WTC11 (cell line): ENCODE measurements around the gene TNFSF15. TPM values are rescaled to one million over a fixed set of nuclear protein-coding genes. Genes with fewer than 3 reads are reported as not detected.

Source experiments
- ATAC-seq: fragments of 200-7000 bp; cut with Tn5 transposase; 2 replicates; pipeline ENCODE4 v1.10.0; 2021; ENCODE audit warnings: mild to moderate bottlenecking, moderate library complexity
- CTCF ChIA-PET: fragments of 300-600 bp; sonication (Branson Sonifier 250); formaldehyde crosslinking; loops from one replicate; lab custom pipeline; 2021; ENCODE audit warnings: antibody characterized with exemption; lab: Charles Lee
- POLR2A ChIA-PET: fragments of 350-600 bp; sonication (Branson Sonifier 250); formaldehyde crosslinking; loops from one replicate; lab custom pipeline; 2021; ENCODE audit warnings: antibody characterized with exemption; lab: Charles Lee
- DNase-seq: peaks from one replicate; pipeline ENCODE4 v3.0.0; 2021; ENCODE audit warnings: low spot score
- H3K27ac Mint-ChIP-seq: 2 replicates; pipeline ENCODE4 v1.8.0; 2021; ENCODE audit warnings: mixed read lengths
- H3K27me3 Mint-ChIP-seq: 2 replicates; pipeline ENCODE4 v1.8.0; 2021; ENCODE audit warnings: low read depth, mild to moderate bottlenecking, moderate library complexity, mixed read lengths
- H3K36me3 Mint-ChIP-seq: 2 replicates; pipeline ENCODE4 v1.8.0; 2021; ENCODE audit warnings: mixed read lengths
- H3K4me1 Mint-ChIP-seq: 2 replicates; pipeline ENCODE4 v1.8.0; 2022; ENCODE audit warnings: mixed read lengths
- H3K4me3 Mint-ChIP-seq: 2 replicates; pipeline ENCODE4 v1.8.0; 2021; ENCODE audit warnings: mild to moderate bottlenecking, moderate library complexity, mixed read lengths
- H3K9me3 Mint-ChIP-seq: 2 replicates; pipeline ENCODE4 v1.8.0; 2021; ENCODE audit warnings: mixed read lengths
- CREB1 ChIP-seq: sonication (generic); formaldehyde crosslinking; IDR thresholded peaks from 2 replicates; pipeline ENCODE4 v1.8.0; 2023; ENCODE audit warnings: mild to moderate bottlenecking, missing genetic modification reagents
- CREM ChIP-seq: sonication (generic); formaldehyde crosslinking; IDR thresholded peaks from 2 replicates; pipeline ENCODE4 v1.8.1; 2022; ENCODE audit warnings: mild to moderate bottlenecking, missing genetic modification reagents, moderate library complexity
- FOXK1 ChIP-seq: sonication (generic); formaldehyde crosslinking; IDR thresholded peaks from 2 replicates; pipeline ENCODE4 v1.8.0; 2022; ENCODE audit warnings: mild to moderate bottlenecking, moderate library complexity, missing genetic modification reagents
- HMGA2 ChIP-seq: fragments of 250-450 bp; sonication (Bioruptor Pico); IDR thresholded peaks from 2 replicates; pipeline ENCODE4 v1.4.0; 2021; ENCODE audit warnings: mild to moderate bottlenecking, moderate library complexity
- JAZF1 ChIP-seq: fragments of 250-450 bp; sonication (Bioruptor Pico); IDR thresholded peaks from 2 replicates; pipeline ENCODE4 v1.9.0; 2021; ENCODE audit warnings: moderate library complexity, mild to moderate bottlenecking, inconsistent platforms
- JUN ChIP-seq: sonication (generic); formaldehyde crosslinking; IDR thresholded peaks from 2 replicates; pipeline ENCODE4 v1.8.0; 2023; ENCODE audit warnings: mild to moderate bottlenecking, missing genetic modification reagents
- KAT7 ChIP-seq: sonication (generic); formaldehyde crosslinking; IDR thresholded peaks from 2 replicates; pipeline ENCODE4 v1.8.1; 2023; ENCODE audit warnings: missing genetic modification reagents, mild to moderate bottlenecking, borderline replicate concordance
- MXD4 ChIP-seq: fragments of 250-450 bp; sonication (Bioruptor Pico); IDR thresholded peaks from 2 replicates; pipeline ENCODE4 v1.8.0; 2021; ENCODE audit warnings: mild to moderate bottlenecking, moderate library complexity, borderline replicate concordance
- NFYB ChIP-seq: sonication (generic); formaldehyde crosslinking; conservative IDR thresholded peaks from 2 replicates; pipeline ENCODE4 v1.8.0; 2022; ENCODE audit warnings: low read depth, missing genetic modification reagents
- NR1H2 ChIP-seq: sonication (generic); formaldehyde crosslinking; IDR thresholded peaks from 2 replicates; pipeline ENCODE4 v1.9.0; 2021; ENCODE audit warnings: mild to moderate bottlenecking, moderate library complexity, missing genetic modification reagents
- NR2C2 ChIP-seq: sonication (generic); formaldehyde crosslinking; IDR thresholded peaks from 2 replicates; pipeline ENCODE4 v1.8.0; 2022; ENCODE audit warnings: mild to moderate bottlenecking, missing genetic modification reagents
- ZNF263 ChIP-seq: sonication (generic); formaldehyde crosslinking; IDR thresholded peaks from 2 replicates; pipeline ENCODE4 v1.8.1; 2022; ENCODE audit warnings: low read depth, mild to moderate bottlenecking, moderate library complexity, missing genetic modification reagents
- ZNF416 ChIP-seq: fragments of 250-450 bp; sonication (Bioruptor Pico); IDR thresholded peaks from 2 replicates; pipeline ENCODE4 v1.9.0; 2021; ENCODE audit warnings: mild to moderate bottlenecking, inconsistent platforms
- ZNF671 ChIP-seq: fragments of 250-450 bp; sonication (Bioruptor Pico); IDR thresholded peaks from 2 replicates; pipeline ENCODE4 v1.8.0; 2021; ENCODE audit warnings: mild to moderate bottlenecking
- total RNA-seq: library from RNA; stranded (reverse); gene quantifications from 3 replicates; pipeline ENCODE4 v1.2.3, GENCODE V29; 2021
- TF ChIP-seq, protein P1 (sequence below): sonication (generic); formaldehyde crosslinking; conservative IDR thresholded peaks from 2 replicates; pipeline ENCODE4 v1.8.1; 2022; ENCODE audit warnings: mild to moderate bottlenecking, missing genetic modification reagents
- TF ChIP-seq, protein P2 (sequence below): fragments of 250-450 bp; sonication (Bioruptor Pico); IDR thresholded peaks from 2 replicates; pipeline ENCODE4 v1.9.0; 2021; ENCODE audit warnings: mild to moderate bottlenecking
- TF ChIP-seq, protein P3 (sequence below): sonication (generic); formaldehyde crosslinking; conservative IDR thresholded peaks from 2 replicates; pipeline ENCODE4 v1.8.1; 2023; ENCODE audit warnings: mild to moderate bottlenecking, low read depth, missing genetic modification reagents, moderate library complexity
- TF ChIP-seq, protein P4 (sequence below): sonication (generic); formaldehyde crosslinking; IDR thresholded peaks from 2 replicates; pipeline ENCODE4 v1.8.0; 2022; ENCODE audit warnings: mild to moderate bottlenecking, missing genetic modification reagents
- TF ChIP-seq, protein P5 (sequence below): sonication (generic); formaldehyde crosslinking; IDR thresholded peaks from 2 replicates; pipeline ENCODE4 v1.8.1; 2022; ENCODE audit warnings: low read depth, missing genetic modification reagents, borderline replicate concordance
- TF ChIP-seq, protein P6 (sequence below): sonication (generic); formaldehyde crosslinking; IDR thresholded peaks from 2 replicates; pipeline ENCODE4 v1.8.1; 2023; ENCODE audit warnings: mild to moderate bottlenecking, missing genetic modification reagents, moderate library complexity
- TF ChIP-seq, protein P7 (sequence below): sonication (generic); formaldehyde crosslinking; IDR thresholded peaks from 2 replicates; pipeline ENCODE4 v1.8.1; 2023; ENCODE audit warnings: mild to moderate bottlenecking, missing genetic modification reagents, moderate library complexity
- TF ChIP-seq, protein P8 (sequence below): fragments of 200-600 bp; IDR thresholded peaks from 2 replicates; pipeline ENCODE4 v1.8.0; 2022; ENCODE audit warnings: antibody characterized with exemption

TNFSF15 gene
- total RNA-seq, 1 experiment from 2014 or later = 0.11 TPM

DNA sequence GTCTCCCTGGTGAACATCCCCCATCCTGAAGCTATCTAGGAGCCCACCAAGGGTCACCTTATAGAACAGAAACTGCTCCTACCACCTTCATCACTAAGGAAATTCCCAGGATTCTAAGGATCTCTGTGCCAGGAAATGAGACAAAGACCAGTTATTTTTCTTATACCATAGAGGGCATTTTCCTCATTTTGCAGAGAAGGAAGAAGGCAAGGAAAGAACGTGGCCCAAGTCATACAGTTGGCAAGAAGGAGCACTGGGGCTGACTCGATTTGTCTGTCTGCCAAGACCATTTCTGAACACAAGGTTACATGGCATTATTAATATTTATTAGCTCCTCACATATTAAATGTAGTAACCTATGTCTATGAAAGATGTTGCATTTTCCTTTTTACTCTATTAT is 49.6 kb upstream of the TNFSF15 start:
- POLR2A ChIA-PET = no interaction called here
- Mint-ChIP-seq H3K4me3 (no peak overlapping the region), H3K4me1 (peaks cover 6% of the 10 kb centered on the region), H3K9me3 (no peaks in the 10 kb centered on the region), H3K36me3 (no peaks in the 10 kb centered on the region), H3K27me3 (peaks cover 3% of the 10 kb centered on the region; the same call in 1 of the 2 replicates), H3K27ac (no peak overlapping the region)
- TF ChIP-seq ZNF671 (CRISPR knock-in tag) = no peak
- TF ChIP-seq, protein P1, sequence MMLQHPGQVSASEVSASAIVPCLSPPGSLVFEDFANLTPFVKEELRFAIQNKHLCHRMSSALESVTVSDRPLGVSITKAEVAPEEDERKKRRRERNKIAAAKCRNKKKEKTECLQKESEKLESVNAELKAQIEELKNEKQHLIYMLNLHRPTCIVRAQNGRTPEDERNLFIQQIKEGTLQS = no peak
- no peak for TF ChIP-seq NFYB (CRISPR knock-in tag)
- TF ChIP-seq, protein P2, sequence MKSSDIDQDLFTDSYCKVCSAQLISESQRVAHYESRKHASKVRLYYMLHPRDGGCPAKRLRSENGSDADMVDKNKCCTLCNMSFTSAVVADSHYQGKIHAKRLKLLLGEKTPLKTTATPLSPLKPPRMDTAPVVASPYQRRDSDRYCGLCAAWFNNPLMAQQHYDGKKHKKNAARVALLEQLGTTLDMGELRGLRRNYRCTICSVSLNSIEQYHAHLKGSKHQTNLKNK (CRISPR knock-in tag) = no peak
- TF ChIP-seq, protein P3, sequence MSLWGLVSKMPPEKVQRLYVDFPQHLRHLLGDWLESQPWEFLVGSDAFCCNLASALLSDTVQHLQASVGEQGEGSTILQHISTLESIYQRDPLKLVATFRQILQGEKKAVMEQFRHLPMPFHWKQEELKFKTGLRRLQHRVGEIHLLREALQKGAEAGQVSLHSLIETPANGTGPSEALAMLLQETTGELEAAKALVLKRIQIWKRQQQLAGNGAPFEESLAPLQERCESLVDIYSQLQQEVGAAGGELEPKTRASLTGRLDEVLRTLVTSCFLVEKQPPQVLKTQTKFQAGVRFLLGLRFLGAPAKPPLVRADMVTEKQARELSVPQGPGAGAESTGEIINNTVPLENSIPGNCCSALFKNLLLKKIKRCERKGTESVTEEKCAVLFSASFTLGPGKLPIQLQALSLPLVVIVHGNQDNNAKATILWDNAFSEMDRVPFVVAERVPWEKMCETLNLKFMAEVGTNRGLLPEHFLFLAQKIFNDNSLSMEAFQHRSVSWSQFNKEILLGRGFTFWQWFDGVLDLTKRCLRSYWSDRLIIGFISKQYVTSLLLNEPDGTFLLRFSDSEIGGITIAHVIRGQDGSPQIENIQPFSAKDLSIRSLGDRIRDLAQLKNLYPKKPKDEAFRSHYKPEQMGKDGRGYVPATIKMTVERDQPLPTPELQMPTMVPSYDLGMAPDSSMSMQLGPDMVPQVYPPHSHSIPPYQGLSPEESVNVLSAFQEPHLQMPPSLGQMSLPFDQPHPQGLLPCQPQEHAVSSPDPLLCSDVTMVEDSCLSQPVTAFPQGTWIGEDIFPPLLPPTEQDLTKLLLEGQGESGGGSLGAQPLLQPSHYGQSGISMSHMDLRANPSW (CRISPR knock-in tag) = no peak
- TF ChIP-seq, protein P4, sequence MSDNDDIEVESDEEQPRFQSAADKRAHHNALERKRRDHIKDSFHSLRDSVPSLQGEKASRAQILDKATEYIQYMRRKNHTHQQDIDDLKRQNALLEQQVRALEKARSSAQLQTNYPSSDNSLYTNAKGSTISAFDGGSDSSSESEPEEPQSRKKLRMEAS = no peak
- TF ChIP-seq JAZF1 (CRISPR knock-in tag) = no peak
- TF ChIP-seq, protein P5, sequence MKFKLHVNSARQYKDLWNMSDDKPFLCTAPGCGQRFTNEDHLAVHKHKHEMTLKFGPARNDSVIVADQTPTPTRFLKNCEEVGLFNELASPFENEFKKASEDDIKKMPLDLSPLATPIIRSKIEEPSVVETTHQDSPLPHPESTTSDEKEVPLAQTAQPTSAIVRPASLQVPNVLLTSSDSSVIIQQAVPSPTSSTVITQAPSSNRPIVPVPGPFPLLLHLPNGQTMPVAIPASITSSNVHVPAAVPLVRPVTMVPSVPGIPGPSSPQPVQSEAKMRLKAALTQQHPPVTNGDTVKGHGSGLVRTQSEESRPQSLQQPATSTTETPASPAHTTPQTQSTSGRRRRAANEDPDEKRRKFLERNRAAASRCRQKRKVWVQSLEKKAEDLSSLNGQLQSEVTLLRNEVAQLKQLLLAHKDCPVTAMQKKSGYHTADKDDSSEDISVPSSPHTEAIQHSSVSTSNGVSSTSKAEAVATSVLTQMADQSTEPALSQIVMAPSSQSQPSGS (CRISPR knock-in tag) = no peak
- TF ChIP-seq JUN = no peak
- TF ChIP-seq CREB1 (CRISPR knock-in tag) = no peak
- TF ChIP-seq MXD4 (CRISPR knock-in tag) = no peak
- no peak for TF ChIP-seq ZNF416 (CRISPR knock-in tag)
- TF ChIP-seq, protein P6, sequence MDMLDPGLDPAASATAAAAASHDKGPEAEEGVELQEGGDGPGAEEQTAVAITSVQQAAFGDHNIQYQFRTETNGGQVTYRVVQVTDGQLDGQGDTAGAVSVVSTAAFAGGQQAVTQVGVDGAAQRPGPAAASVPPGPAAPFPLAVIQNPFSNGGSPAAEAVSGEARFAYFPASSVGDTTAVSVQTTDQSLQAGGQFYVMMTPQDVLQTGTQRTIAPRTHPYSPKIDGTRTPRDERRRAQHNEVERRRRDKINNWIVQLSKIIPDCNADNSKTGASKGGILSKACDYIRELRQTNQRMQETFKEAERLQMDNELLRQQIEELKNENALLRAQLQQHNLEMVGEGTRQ (CRISPR knock-in tag) = no peak
- no peak for TF ChIP-seq NR1H2 (CRISPR knock-in tag)
- DNase-seq (no peak), ATAC-seq (no peak)
- CTCF ChIA-PET = no interaction called here

DNA sequence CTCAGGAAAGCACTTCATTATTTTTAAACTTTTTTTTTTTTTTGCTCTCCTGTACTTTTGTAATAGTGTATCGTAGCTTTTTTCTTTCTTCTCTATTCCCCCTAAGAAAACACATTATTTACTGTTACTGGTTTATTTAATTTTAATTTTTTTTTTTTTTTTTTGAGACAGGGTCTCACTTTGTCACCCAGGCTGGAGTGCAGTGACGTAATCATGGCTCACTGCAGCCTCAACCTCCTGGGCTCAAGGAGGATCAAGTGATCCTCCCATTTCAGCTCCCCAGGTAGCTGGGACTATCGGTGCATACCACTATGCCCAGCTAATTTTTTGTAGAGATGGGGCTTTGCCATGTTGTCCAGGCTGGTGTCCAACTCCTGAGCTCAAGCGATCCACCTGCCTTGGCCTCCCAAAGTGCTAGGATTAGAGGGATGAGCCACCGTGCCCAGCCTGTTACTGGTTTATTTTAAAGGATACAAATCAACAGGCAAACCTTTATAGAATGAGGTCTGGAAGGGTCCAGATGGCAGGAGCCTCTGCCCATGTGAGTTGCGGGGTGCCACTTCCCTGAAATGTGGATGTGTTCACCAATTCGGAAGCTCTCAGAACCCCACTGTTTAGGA is 49.0 kb upstream of the TNFSF15 start:
- CTCF ChIA-PET = interaction anchor here (0.7 kb wide), 1 partner anchor 32 kb away, joined by 5 read pairs; no protein-coding TSS in a partner anchor
- no peak overlapping the region for H3K27ac Mint-ChIP-seq
- ATAC-seq = no peak
- DNase-seq = no peak
- H3K4me3 Mint-ChIP-seq = no peak overlapping the region
- peaks cover 6% of the 10 kb centered on the region for H3K4me1 Mint-ChIP-seq
- H3K27me3 Mint-ChIP-seq = peaks cover 3% of the 10 kb centered on the region; the same call in 1 of the 2 replicates
- POLR2A ChIA-PET = no interaction called here
- no peaks in the 10 kb centered on the region for H3K9me3 Mint-ChIP-seq
- no peaks in the 10 kb centered on the region for H3K36me3 Mint-ChIP-seq
- TF ChIP-seq NR2C2 (no peak), HMGA2 (CRISPR knock-in tag) (no peak), ZNF263 (CRISPR knock-in tag) (no peak), CREM (no peak), KAT7 (CRISPR knock-in tag) (no peak), ZNF671 (CRISPR knock-in tag) (no peak), FOXK1 (CRISPR knock-in tag) (no peak)
- TF ChIP-seq, protein P5 (CRISPR knock-in tag) = no peak
- TF ChIP-seq, protein P3 (CRISPR knock-in tag) = no peak
- TF ChIP-seq, protein P7, sequence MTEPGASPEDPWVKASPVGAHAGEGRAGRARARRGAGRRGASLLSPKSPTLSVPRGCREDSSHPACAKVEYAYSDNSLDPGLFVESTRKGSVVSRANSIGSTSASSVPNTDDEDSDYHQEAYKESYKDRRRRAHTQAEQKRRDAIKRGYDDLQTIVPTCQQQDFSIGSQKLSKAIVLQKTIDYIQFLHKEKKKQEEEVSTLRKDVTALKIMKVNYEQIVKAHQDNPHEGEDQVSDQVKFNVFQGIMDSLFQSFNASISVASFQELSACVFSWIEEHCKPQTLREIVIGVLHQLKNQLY = no peak
- TF ChIP-seq, protein P8, sequence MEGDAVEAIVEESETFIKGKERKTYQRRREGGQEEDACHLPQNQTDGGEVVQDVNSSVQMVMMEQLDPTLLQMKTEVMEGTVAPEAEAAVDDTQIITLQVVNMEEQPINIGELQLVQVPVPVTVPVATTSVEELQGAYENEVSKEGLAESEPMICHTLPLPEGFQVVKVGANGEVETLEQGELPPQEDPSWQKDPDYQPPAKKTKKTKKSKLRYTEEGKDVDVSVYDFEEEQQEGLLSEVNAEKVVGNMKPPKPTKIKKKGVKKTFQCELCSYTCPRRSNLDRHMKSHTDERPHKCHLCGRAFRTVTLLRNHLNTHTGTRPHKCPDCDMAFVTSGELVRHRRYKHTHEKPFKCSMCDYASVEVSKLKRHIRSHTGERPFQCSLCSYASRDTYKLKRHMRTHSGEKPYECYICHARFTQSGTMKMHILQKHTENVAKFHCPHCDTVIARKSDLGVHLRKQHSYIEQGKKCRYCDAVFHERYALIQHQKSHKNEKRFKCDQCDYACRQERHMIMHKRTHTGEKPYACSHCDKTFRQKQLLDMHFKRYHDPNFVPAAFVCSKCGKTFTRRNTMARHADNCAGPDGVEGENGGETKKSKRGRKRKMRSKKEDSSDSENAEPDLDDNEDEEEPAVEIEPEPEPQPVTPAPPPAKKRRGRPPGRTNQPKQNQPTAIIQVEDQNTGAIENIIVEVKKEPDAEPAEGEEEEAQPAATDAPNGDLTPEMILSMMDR = no peak
